Liver (tissue), 9 donors: Measurements from ENCODE around the gene DPP6. TPM values are rescaled to one million over a fixed set of nuclear protein-coding genes. Genes with fewer than 3 reads are reported as not detected.

Experiments used
- DNase-seq: peaks from one replicate; pipeline ENCODE4 v3.0.0-alpha.2; 2017; ENCODE audit warnings: low spot score
- H3K27ac ChIP-seq, 2 donors: one replicate each; pipeline ENCODE4 v1.7.0; 2013; ENCODE audit warnings: inconsistent platforms in 2 of 2, low read length in 2 of 2, control low read depth in 1 of 2, low read depth in 1 of 2, mild to moderate bottlenecking in 1 of 2
- H3K27me3 ChIP-seq, 4 donors: one replicate each; pipeline versions ENCODE4 v1.6.1 to v1.7.0; 2013; ENCODE audit warnings: low read length in 3 of 4, inconsistent platforms in 1 of 4, mild to moderate bottlenecking in 1 of 4, moderate library complexity in 1 of 4; ENCODE audit not compliant: control insufficient read depth in 4 of 4, insufficient read depth in 4 of 4
- H3K36me3 ChIP-seq, 4 donors: one replicate each; pipeline versions ENCODE4 v1.6.1 to v1.7.0; 2013; ENCODE audit warnings: low read length in 3 of 4, mild to moderate bottlenecking in 3 of 4, low read depth in 1 of 4, moderate library complexity in 1 of 4; ENCODE audit not compliant: control insufficient read depth in 4 of 4, insufficient read depth in 3 of 4
- H3K4me1 ChIP-seq, 4 donors: one replicate each; pipeline versions ENCODE4 v1.6.1 to v1.7.0; 2013; ENCODE audit warnings: low read length in 3 of 4, mild to moderate bottlenecking in 3 of 4, moderate library complexity in 1 of 4; ENCODE audit not compliant: control insufficient read depth in 4 of 4, insufficient read depth in 4 of 4
- H3K4me3 ChIP-seq, 3 donors: one replicate each; pipeline versions ENCODE4 v1.6.1 to v1.7.0; 2013; ENCODE audit warnings: low read length in 3 of 3, control low read depth in 1 of 3, low read depth in 1 of 3, mild to moderate bottlenecking in 1 of 3
- H3K9ac ChIP-seq, 2 donors: one replicate each; pipeline ENCODE4 v1.7.0; 2013; ENCODE audit warnings: low read length in 2 of 2, mild to moderate bottlenecking in 2 of 2, moderate library complexity in 2 of 2, control low read depth in 1 of 2, low read depth in 1 of 2
- H3K9me3 ChIP-seq, 4 donors: one replicate each; pipeline versions ENCODE4 v1.6.1 to v1.7.0; 2013; ENCODE audit warnings: low read length in 3 of 4; ENCODE audit not compliant: control insufficient read depth in 4 of 4
- EGR1 ChIP-seq, 2 donors: IDR thresholded peaks; 2 replicates each; pipeline ENCODE4 v1.6.1; 2016 to 2018; ENCODE audit warnings: antibody characterized with exemption in 2 of 2, low read depth in 2 of 2
- FOXA1 ChIP-seq: IDR thresholded peaks from 2 replicates; pipeline ENCODE4 v1.6.1; 2016; ENCODE audit warnings: antibody characterized with exemption
- FOXA2 ChIP-seq: IDR thresholded peaks from 2 replicates; pipeline ENCODE4 v1.6.1; 2016; ENCODE audit warnings: antibody characterized with exemption
- GABPA ChIP-seq, 2 donors: IDR thresholded peaks in 1 of 2; conservative IDR thresholded peaks in 1 of 2; 2 replicates each; pipeline ENCODE4 v1.6.1; 2016; ENCODE audit warnings: antibody characterized with exemption in 2 of 2, mild to moderate bottlenecking in 1 of 2, moderate library complexity in 1 of 2
- HNF4A ChIP-seq, 2 donors: conservative IDR thresholded peaks; 2 replicates each; pipeline ENCODE4 v1.6.1; 2016; ENCODE audit warnings: antibody characterized with exemption in 2 of 2, mild to moderate bottlenecking in 2 of 2
- HNF4G ChIP-seq: IDR thresholded peaks from 2 replicates; pipeline ENCODE4 v1.6.1; 2016; ENCODE audit warnings: antibody characterized with exemption
- JUND ChIP-seq, 2 donors: IDR thresholded peaks; 2 replicates each; pipeline ENCODE4 v1.6.1; 2016; ENCODE audit warnings: antibody characterized with exemption in 2 of 2
- NR2F2 ChIP-seq: IDR thresholded peaks from 2 replicates; pipeline ENCODE4 v1.6.1; 2016; ENCODE audit warnings: antibody characterized with exemption
- RAD21 ChIP-seq, 2 donors: IDR thresholded peaks; 2 replicates each; pipeline ENCODE4 v1.6.1; 2016; ENCODE audit warnings: antibody characterized with exemption in 2 of 2, mild to moderate bottlenecking in 2 of 2
- RXRA ChIP-seq, 2 donors: IDR thresholded peaks; 2 replicates each; pipeline ENCODE4 v1.6.1; 2017 to 2018; ENCODE audit warnings: antibody characterized with exemption in 2 of 2, mild to moderate bottlenecking in 1 of 2
- SP1 ChIP-seq: IDR thresholded peaks from 2 replicates; pipeline ENCODE4 v1.6.1; 2018; ENCODE audit warnings: antibody characterized with exemption, mild to moderate bottlenecking
- TAF1 ChIP-seq: conservative IDR thresholded peaks from 2 replicates; pipeline ENCODE4 v1.6.1; 2016; ENCODE audit warnings: antibody characterized with exemption, mild to moderate bottlenecking
- YY1 ChIP-seq: IDR thresholded peaks from 2 replicates; pipeline ENCODE4 v1.6.1; 2016; ENCODE audit warnings: antibody characterized with exemption, mild to moderate bottlenecking
- WGBS: extraction: QIAGEN DNeasy Blood & Tissue Kit; methylation state at CpG from one replicate; pipeline ENCODE4 v1.1.7; 2013; 5-methylcytosine and 5-hydroxymethylcytosine counted together
- polyA plus RNA-seq, 2 donors: library from polyadenylated mRNA; stranded (reverse) in 1 of 2; unstranded in 1 of 2; fragments of 200-250 nt in 1 of 2; fragments of >200 nt in 1 of 2; fragmentation: Nextera tagmentation in 1 of 2; extraction: Ambion mirVana in 1 of 2; gene quantifications; one replicate each; pipeline versions ENCODE4 v1.2.1 to v1.2.3, GENCODE V29; 2013 to 2015
- total RNA-seq, 2 donors: library from RNA; depleted of rRNA; stranded (reverse); fragments of >200 nt; gene quantifications; one replicate each; pipeline ENCODE4 v1.2.3, GENCODE V29; 2014
- TF ChIP-seq, protein P1 (sequence below): IDR thresholded peaks from 2 replicates; pipeline ENCODE4 v1.6.1; 2016; ENCODE audit warnings: antibody characterized with exemption, mild to moderate bottlenecking
- TF ChIP-seq, protein P2 (sequence below): IDR thresholded peaks from 2 replicates; pipeline ENCODE4 v1.6.1; 2016; ENCODE audit warnings: antibody characterized with exemption
- TF ChIP-seq, protein P3 (sequence below): IDR thresholded peaks from 2 replicates; pipeline ENCODE4 v1.6.1; 2016; ENCODE audit warnings: antibody characterized with exemption
- TF ChIP-seq, protein P4 (sequence below): IDR thresholded peaks from 2 replicates; pipeline ENCODE4 v1.6.1; 2016; ENCODE audit warnings: antibody characterized with exemption
- TF ChIP-seq, protein P5 (sequence below): fragments of 150-350 bp; IDR thresholded peaks from 2 replicates; pipeline ENCODE4 v1.5.1; 2017; ENCODE audit warnings: improper control_type of control experiment, low read depth, low read length; ENCODE audit not compliant: missing input control
- donor health status: healthy.
- donor health status: healthy.
- donor health status: healthy.
- donor health status: healthy.
- donor health status: healthy.

DPP6 gene
- total and polyA plus RNA-seq, 4 donors: 0.01 TPM; not detected in 3

DNA sequence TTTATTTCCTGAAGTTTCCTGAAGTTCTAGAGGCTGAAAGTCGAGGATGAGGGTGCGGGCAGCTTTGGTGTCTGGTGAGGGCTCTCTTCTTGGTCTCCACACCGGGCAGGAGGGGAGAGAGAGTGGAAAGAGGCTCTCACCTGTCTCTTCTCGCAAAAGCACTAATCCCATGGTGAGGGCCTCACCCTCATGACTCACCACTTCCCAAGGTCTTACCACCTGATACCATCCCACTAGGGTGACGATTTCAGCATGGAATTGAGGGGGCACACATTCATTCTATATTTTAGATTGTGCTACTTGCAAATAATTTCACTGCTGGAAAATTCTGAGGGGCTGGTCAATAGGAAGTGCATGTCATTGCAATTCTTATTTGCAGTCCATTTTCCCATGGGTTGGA is 292.9 kb downstream of the DPP6 start:
- Histone ChIP-seq H3K9me3 (no peaks in the 10 kb centered on the region), H3K27ac (no peak overlapping the region), H3K4me1 (no peaks in the 10 kb centered on the region), H3K9ac (no peak overlapping the region), H3K27me3 (no peaks in the 10 kb centered on the region), H3K36me3 (no peaks in the 10 kb centered on the region), H3K4me3 (no peak overlapping the region)
- TF ChIP-seq HNF4A (conservative IDR thresholded peaks at IDR 0.05) (no peak), TAF1 (no peak), EGR1 (IDR thresholded peaks at IDR 0.05; ENCODE audit: low read depth in 2 of 2) (no peak), JUND (IDR thresholded peaks at IDR 0.05) (no peak), HNF4G (no peak), SP1 (no peak), RXRA (IDR thresholded peaks at IDR 0.05) (no peak), RAD21 (IDR thresholded peaks at IDR 0.05) (no peak), YY1 (no peak), GABPA (IDR thresholded peaks at IDR 0.05 in 1 of 2, conservative IDR thresholded peaks at IDR 0.05 in 1 of 2) (no peak)
- TF ChIP-seq, protein P1, sequence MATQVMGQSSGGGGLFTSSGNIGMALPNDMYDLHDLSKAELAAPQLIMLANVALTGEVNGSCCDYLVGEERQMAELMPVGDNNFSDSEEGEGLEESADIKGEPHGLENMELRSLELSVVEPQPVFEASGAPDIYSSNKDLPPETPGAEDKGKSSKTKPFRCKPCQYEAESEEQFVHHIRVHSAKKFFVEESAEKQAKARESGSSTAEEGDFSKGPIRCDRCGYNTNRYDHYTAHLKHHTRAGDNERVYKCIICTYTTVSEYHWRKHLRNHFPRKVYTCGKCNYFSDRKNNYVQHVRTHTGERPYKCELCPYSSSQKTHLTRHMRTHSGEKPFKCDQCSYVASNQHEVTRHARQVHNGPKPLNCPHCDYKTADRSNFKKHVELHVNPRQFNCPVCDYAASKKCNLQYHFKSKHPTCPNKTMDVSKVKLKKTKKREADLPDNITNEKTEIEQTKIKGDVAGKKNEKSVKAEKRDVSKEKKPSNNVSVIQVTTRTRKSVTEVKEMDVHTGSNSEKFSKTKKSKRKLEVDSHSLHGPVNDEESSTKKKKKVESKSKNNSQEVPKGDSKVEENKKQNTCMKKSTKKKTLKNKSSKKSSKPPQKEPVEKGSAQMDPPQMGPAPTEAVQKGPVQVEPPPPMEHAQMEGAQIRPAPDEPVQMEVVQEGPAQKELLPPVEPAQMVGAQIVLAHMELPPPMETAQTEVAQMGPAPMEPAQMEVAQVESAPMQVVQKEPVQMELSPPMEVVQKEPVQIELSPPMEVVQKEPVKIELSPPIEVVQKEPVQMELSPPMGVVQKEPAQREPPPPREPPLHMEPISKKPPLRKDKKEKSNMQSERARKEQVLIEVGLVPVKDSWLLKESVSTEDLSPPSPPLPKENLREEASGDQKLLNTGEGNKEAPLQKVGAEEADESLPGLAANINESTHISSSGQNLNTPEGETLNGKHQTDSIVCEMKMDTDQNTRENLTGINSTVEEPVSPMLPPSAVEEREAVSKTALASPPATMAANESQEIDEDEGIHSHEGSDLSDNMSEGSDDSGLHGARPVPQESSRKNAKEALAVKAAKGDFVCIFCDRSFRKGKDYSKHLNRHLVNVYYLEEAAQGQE: no peak
- TF ChIP-seq, protein P2, sequence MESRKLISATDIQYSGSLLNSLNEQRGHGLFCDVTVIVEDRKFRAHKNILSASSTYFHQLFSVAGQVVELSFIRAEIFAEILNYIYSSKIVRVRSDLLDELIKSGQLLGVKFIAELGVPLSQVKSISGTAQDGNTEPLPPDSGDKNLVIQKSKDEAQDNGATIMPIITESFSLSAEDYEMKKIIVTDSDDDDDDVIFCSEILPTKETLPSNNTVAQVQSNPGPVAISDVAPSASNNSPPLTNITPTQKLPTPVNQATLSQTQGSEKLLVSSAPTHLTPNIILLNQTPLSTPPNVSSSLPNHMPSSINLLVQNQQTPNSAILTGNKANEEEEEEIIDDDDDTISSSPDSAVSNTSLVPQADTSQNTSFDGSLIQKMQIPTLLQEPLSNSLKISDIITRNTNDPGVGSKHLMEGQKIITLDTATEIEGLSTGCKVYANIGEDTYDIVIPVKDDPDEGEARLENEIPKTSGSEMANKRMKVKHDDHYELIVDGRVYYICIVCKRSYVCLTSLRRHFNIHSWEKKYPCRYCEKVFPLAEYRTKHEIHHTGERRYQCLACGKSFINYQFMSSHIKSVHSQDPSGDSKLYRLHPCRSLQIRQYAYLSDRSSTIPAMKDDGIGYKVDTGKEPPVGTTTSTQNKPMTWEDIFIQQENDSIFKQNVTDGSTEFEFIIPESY: no peak
- TF ChIP-seq, protein P3, sequence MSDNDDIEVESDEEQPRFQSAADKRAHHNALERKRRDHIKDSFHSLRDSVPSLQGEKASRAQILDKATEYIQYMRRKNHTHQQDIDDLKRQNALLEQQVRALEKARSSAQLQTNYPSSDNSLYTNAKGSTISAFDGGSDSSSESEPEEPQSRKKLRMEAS: no peak
- TF ChIP-seq, protein P4, sequence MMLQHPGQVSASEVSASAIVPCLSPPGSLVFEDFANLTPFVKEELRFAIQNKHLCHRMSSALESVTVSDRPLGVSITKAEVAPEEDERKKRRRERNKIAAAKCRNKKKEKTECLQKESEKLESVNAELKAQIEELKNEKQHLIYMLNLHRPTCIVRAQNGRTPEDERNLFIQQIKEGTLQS: no peak
- TF ChIP-seq, protein P5, sequence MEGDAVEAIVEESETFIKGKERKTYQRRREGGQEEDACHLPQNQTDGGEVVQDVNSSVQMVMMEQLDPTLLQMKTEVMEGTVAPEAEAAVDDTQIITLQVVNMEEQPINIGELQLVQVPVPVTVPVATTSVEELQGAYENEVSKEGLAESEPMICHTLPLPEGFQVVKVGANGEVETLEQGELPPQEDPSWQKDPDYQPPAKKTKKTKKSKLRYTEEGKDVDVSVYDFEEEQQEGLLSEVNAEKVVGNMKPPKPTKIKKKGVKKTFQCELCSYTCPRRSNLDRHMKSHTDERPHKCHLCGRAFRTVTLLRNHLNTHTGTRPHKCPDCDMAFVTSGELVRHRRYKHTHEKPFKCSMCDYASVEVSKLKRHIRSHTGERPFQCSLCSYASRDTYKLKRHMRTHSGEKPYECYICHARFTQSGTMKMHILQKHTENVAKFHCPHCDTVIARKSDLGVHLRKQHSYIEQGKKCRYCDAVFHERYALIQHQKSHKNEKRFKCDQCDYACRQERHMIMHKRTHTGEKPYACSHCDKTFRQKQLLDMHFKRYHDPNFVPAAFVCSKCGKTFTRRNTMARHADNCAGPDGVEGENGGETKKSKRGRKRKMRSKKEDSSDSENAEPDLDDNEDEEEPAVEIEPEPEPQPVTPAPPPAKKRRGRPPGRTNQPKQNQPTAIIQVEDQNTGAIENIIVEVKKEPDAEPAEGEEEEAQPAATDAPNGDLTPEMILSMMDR: no peak
- WGBS: 64% methylated on average over 5 of the region's 5 CpGs
- DNase-seq: no peak

DNA sequence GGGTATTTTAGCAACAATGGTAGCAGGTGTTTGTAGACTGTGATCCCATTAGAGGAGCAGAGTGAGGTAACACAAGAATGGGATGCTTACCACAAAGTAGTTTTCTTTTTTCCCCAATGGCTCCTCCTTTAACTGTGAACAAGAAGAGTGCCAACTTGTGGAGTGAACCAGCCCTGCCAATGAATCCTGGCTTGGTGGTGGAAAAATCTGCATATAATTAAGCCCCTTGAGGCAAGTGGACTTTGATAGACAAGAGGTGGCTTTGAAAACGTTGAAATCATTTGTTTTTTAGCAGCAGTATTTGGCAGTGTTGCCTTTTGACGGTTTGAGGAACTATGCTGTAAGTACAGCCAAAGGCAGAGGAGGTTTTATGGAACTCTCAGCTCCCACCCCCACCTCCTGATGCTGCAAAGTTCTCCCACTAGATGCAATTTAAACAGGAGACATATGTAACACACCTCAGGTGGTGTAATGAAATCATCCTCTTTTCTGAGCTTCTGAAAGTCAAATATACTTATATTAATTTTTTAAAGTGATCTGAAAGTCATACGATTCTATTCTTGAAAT is 295.6 kb downstream of the DPP6 start:
- Histone ChIP-seq H3K9ac (no peak overlapping the region), H3K27ac (no peak overlapping the region), H3K4me3 (no peak overlapping the region), H3K4me1 (no peaks in the 10 kb centered on the region), H3K27me3 (no peaks in the 10 kb centered on the region), H3K9me3 (no peaks in the 10 kb centered on the region), H3K36me3 (no peaks in the 10 kb centered on the region)
- DNase-seq: no peak
- 42% methylated on average over 3 of the region's 3 CpGs for whole genome bisulfite sequencing
- TF ChIP-seq NR2F2: no peak
- TF ChIP-seq, protein P1: no peak
- TF ChIP-seq SP1: no peak
- TF ChIP-seq FOXA2: no peak
- TF ChIP-seq GABPA (IDR thresholded peaks at IDR 0.05 in 1 of 2, conservative IDR thresholded peaks at IDR 0.05 in 1 of 2): no peak
- TF ChIP-seq FOXA1: no peak
- TF ChIP-seq JUND (IDR thresholded peaks at IDR 0.05): no peak
- no peak for TF ChIP-seq HNF4G
- no peak for TF ChIP-seq RAD21 (IDR thresholded peaks at IDR 0.05)
- TF ChIP-seq, protein P4: no peak
- TF ChIP-seq, protein P2: no peak
